HFF-Myc (cell line): ENCODE data around the gene NFYA.

Experiments
- DNase-seq: peaks from one replicate; pipeline ENCODE4 v3.0.0-alpha.2; 2011; ENCODE audit warnings: low read depth; ENCODE audit errors: extremely low read depth
- H3K4me3 ChIP-seq: replicated peaks from 2 replicates; pipeline ENCODE4 v1.5.1; 2011; ENCODE audit warnings: low read depth, mild to moderate bottlenecking, control low read depth, low read length
- CTCF ChIP-seq: IDR thresholded peaks from 2 replicates; pipeline ENCODE4 v1.5.1; 2012; ENCODE audit warnings: mild to moderate bottlenecking, low read depth, low read length, control low read depth; ENCODE audit errors: missing control alignments

The NFYA gene

GRCh38 chr6:41050536-41050935 is 22.2 kb upstream of the NFYA start:
- TF ChIP-seq CTCF = no peak
- DNase-seq = no peak
- no peak overlapping the region for H3K4me3 ChIP-seq

- no peak for DNase-seq
- no peak overlapping the region for H3K4me3 ChIP-seq
- no peak for TF ChIP-seq CTCF
Observed at GRCh38 chr6:41051873-41052272, 20.9 kb upstream of the NFYA start.

- no peak for TF ChIP-seq CTCF
- DNase-seq = no peak
Observed at GRCh38 chr6:41053041-41053440, 19.7 kb upstream of the NFYA start, which contains the start of gene APOBEC2. Gene APOBEC2 (plus strand): TSS chr6:41053202. CDS start chr6:41053348, 146 bp downstream.

DNA sequence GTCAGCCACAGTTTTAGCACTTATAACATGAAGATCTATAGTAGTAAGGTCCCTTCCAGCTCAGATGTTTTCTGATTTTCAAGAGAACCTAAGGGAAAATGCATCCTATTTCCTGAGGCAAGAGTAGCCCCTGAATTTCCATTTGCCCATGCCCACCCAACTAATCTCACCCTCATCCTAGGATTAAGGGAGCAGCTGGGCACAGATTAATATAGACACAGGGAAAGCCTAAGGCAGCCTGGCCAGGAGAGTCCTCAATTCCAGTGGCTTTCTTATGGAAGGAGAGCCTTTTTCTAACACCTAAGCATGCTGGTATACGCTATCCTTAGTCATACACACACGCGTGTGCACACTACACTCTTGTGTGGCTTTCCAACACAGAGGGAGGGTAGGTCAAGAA is 18.3 kb upstream of the NFYA start:
- no peak for TF ChIP-seq CTCF
- no peak overlapping the region for H3K4me3 ChIP-seq
- no peak for DNase-seq

More at GRCh38 chr6:41053041-41053440, 19.7 kb upstream of the NFYA start, which contains the start of gene APOBEC2:
- no peak within 1 kb of the TSS for H3K4me3 ChIP-seq

GRCh38 chr6:41055149-41055548 is 17.6 kb upstream of the NFYA start:
- no peak for TF ChIP-seq CTCF
- no peak for DNase-seq
- no peak overlapping the region for H3K4me3 ChIP-seq

DNA sequence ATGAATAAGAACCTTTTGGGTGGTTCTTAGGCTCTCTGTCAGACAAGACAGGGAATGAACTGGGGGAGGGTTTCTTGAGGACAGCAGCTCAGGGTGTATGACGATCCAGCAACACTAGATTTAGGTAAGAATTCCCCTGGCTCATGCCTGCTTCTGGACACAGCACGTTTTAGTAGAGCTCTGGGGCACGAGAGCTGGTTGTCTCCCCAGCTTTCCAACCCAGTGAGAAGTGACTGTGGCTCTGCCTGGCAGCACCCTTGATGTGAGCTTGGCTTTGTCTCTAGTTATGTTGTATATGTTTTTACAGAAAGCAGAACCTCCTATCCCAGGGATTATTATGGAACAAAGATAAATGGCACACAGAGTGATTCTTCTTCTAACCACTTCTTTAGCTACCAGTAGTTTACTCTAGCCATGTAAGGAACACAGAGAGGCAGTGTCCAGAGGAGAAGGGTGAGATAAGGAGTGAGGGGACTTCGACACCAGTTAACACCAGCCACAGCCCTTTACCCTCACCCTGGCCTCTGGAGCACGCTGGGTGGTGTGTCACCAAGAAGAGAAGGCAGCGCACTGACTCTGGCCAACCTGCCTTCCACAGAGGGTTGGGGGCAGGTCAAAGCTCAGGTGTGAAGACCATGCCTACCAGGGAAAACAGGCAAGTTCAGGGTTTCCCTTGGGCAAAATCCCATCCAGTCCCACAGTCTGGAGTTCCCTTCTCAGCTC is 15.8 kb upstream of the NFYA start:
- H3K4me3 ChIP-seq = no peak overlapping the region
- no peak for DNase-seq
- no peak for TF ChIP-seq CTCF

- no peak overlapping the region for H3K4me3 ChIP-seq
- no peak for DNase-seq
- no peak for TF ChIP-seq CTCF
Observed at GRCh38 chr6:41058783-41059181, 14.0 kb upstream of the NFYA start.
